GM12878 (cell line): ENCODE measurements around the gene PRDM1. TPM values are rescaled to one million over a fixed set of nuclear protein-coding genes. Genes with fewer than 3 reads are reported as not detected.
A peak's percentile ranks its signal among the peaks of the same experiment; 100 is the strongest.

Experiments used
- ATAC-seq: fragments of 200-7000 bp; cut with Tn5 transposase; 3 replicates; pipeline ENCODE4 v1.9.1; 2020; ENCODE audit warnings: mild to moderate bottlenecking, moderate library complexity
- BruUV-seq: library from RNA; stranded (reverse); fragments of 400-500 nt; replicated peaks from 2 replicates; lab custom pipeline; 2021; lab: Mats Ljungman, UMichigan
- CTCF ChIA-PET: fragments of 300-600 bp; sonication (Branson Sonifier 250); formaldehyde crosslinking; extraction: SDS; loops from one replicate; lab custom pipeline; 2021; ENCODE audit warnings: inconsistent platforms; lab: Yijun Ruan, JAX
- POLR2A ChIA-PET: fragments of 350-600 bp; formaldehyde crosslinking; extraction: SDS; loops from one replicate; lab custom pipeline; 2021; ENCODE audit warnings: inconsistent platforms; lab: Charles Lee
- RAD21 ChIA-PET: fragments of 300-600 bp; sonication (Branson Sonifier 250); formaldehyde crosslinking; loops from one replicate; lab custom pipeline; 2023; ENCODE audit warnings: antibody characterized with exemption; ENCODE audit not compliant: unreplicated experiment; lab: Charles Lee
- SMC1A ChIA-PET: fragments of 300-600 bp; sonication (Branson Sonifier 250); formaldehyde crosslinking; loops from one replicate; lab custom pipeline; 2023; ENCODE audit not compliant: unreplicated experiment, uncharacterized antibody; lab: Charles Lee
- DNase-seq: peaks from one replicate; pipeline ENCODE4 v3.0.0-alpha.2; 2011; ENCODE audit warnings: low read depth, low spot score
- FAIRE-seq: peaks from 3 replicates; lab custom pipeline; 2011; peaks lifted over from hg19 to GRCh38; lab: Jason Lieb, UNC
- H2AFZ ChIP-seq: 2 replicates; pipeline ENCODE4 v1.6.0; 2011; ENCODE audit warnings: low read depth, low read length, control low read depth; ENCODE audit not compliant: control insufficient read depth
- H3K27ac ChIP-seq: 2 replicates; pipeline ENCODE4 v1.5.1; 2011; ENCODE audit warnings: control low read depth; ENCODE audit not compliant: control insufficient read depth, insufficient read depth
- H3K27me3 ChIP-seq, 2 experiments: replicated peaks in 1 of 2; 2 replicates each; pipeline versions ENCODE4 v1.6.0 to v1.6.1; 2011; ENCODE audit warnings: low read length in 1 of 2; ENCODE audit not compliant: control insufficient read depth in 2 of 2, insufficient read depth in 2 of 2
- H3K36me3 ChIP-seq, 2 experiments: 2 replicates each; pipeline ENCODE4 v1.5.1; 2011; ENCODE audit warnings: low read length in 1 of 2; ENCODE audit not compliant: control insufficient read depth in 2 of 2, insufficient read depth in 2 of 2
- H3K4me1 ChIP-seq: 2 replicates; pipeline ENCODE4 v1.6.1; 2011; ENCODE audit warnings: mild to moderate bottlenecking, low read length, moderate library complexity, mixed read lengths; ENCODE audit not compliant: control insufficient read depth, insufficient read depth
- H3K4me2 ChIP-seq: 2 replicates; pipeline ENCODE4 v1.6.0; 2011; ENCODE audit warnings: control low read depth; ENCODE audit not compliant: control insufficient read depth, insufficient read depth
- H3K4me3 ChIP-seq: fragments of 200-600 bp; sonication (generic); 2 replicates; pipeline ENCODE4 v1.5.1; 2016
- H3K79me2 ChIP-seq: 2 replicates; pipeline ENCODE4 v1.6.0; 2011; ENCODE audit warnings: low read length; ENCODE audit not compliant: control insufficient read depth, insufficient read depth
- H3K9ac ChIP-seq: 2 replicates; pipeline ENCODE4 v1.8.0; 2011; ENCODE audit warnings: low read length, control low read depth, mixed read lengths; ENCODE audit not compliant: control insufficient read depth, insufficient read depth
- H3K9me3 ChIP-seq: replicated peaks from 3 replicates; pipeline ENCODE4 v1.5.1; 2011; ENCODE audit warnings: mild to moderate bottlenecking, low read length; ENCODE audit not compliant: control insufficient read depth, insufficient read depth
- H4K20me1 ChIP-seq: 2 replicates; pipeline ENCODE4 v1.6.0; 2011; ENCODE audit not compliant: control insufficient read depth, insufficient read depth
- BMI1 ChIP-seq: fragments of 450-650 bp; IDR thresholded peaks from 2 replicates; pipeline ENCODE4 v1.6.1; 2016; ENCODE audit warnings: mild to moderate bottlenecking, moderate library complexity, borderline replicate concordance
- BRCA1 ChIP-seq: IDR thresholded peaks from 2 replicates; pipeline ENCODE4 v1.6.1; 2011; ENCODE audit warnings: low read depth, low read length, improper control_type of control experiment
- POLR2AphosphoS2 ChIP-seq: IDR thresholded peaks from 2 replicates; pipeline ENCODE4 v1.6.1; 2011; ENCODE audit warnings: low read depth, mild to moderate bottlenecking, low read length, improper control_type of control experiment, moderate library complexity
- SIN3A ChIP-seq: IDR thresholded peaks from 2 replicates; pipeline ENCODE4 v1.6.1; 2012; ENCODE audit warnings: low read depth, low read length, improper control_type of control experiment
- SMAD1 ChIP-seq: fragments of 450-650 bp; IDR thresholded peaks from 2 replicates; pipeline ENCODE4 v1.6.1; 2018; ENCODE audit warnings: mild to moderate bottlenecking, low read depth; ENCODE audit not compliant: partially characterized antibody
- SMAD5 ChIP-seq: IDR thresholded peaks from 2 replicates; pipeline ENCODE4 v1.6.1; 2016; ENCODE audit warnings: antibody characterized with exemption, low read depth
- STAT1 ChIP-seq: fragments of 450-650 bp; conservative IDR thresholded peaks from 2 replicates; pipeline ENCODE4 v1.6.1; 2014; ENCODE audit warnings: antibody characterized with exemption, mild to moderate bottlenecking
- WGBS: methylation state at CpG from one replicate; pipeline ENCODE4 v1.1.6; 2016; ENCODE audit warnings: low lambda C conversion rate; ENCODE audit not compliant: insufficient replicate concordance, insufficient coverage; ENCODE audit errors: missing lambda C conversion rate; 5-methylcytosine and 5-hydroxymethylcytosine counted together
- in situ Hi-C: fragments of 300-500 bp; cut with MboI; formaldehyde crosslinking; loops from 9 replicates; pipeline ENCODE4 v1.14.3; 2018; ENCODE audit warnings: mixed read lengths
- intact Hi-C: fragments of 100-400 bp; cut with micrococcal nuclease; formaldehyde crosslinking; loops from one replicate; pipeline ENCODE4 v1.14.2; 2022; ENCODE audit not compliant: unreplicated experiment
- polyA plus RNA-seq, 11 experiments: library from polyadenylated mRNA; depleted of rRNA in 4 of 11; unstranded in 6 of 11; stranded (reverse) in 5 of 11; fragments of >200 nt; fragmentation: Nextera tagmentation in 4 of 11; fragmentation: Illumina TruSeq in 1 of 11; extraction: Ambion mirVana in 4 of 11; extraction: Trizol in 1 of 11; gene quantifications; 1 replicate in 1 of 11; 2 replicates in 10 of 11; pipeline versions ENCODE4 v1.2.1 to v1.2.3, GENCODE V29; 2011 to 2016; ENCODE audit warnings: inconsistent platforms in 2 of 11, missing spikeins in 2 of 11, low read depth in 1 of 11
- total RNA-seq, 4 experiments: library from RNA; depleted of rRNA in 3 of 4; stranded (reverse); fragments of >200 nt in 3 of 4; fragmentation: Illumina TruSeq in 1 of 4; extraction: Trizol in 1 of 4; gene quantifications; 2 replicates each; pipeline versions ENCODE4 v1.2.1 to v1.2.3, GENCODE V29; 2013 to 2021
- TF ChIP-seq, protein P1 (sequence below): fragments of 450-650 bp; IDR thresholded peaks from 2 replicates; pipeline ENCODE4 v1.6.1; 2016; ENCODE audit warnings: mild to moderate bottlenecking, moderate library complexity, borderline replicate concordance

Gene PRDM1
- total and polyA plus RNA-seq, 10 of the 15 experiments (the other 5 are each of a cell fraction or from before 2014, with no cell fraction given): 1.9 to 15.8 (median 4.1) TPM

DNA sequence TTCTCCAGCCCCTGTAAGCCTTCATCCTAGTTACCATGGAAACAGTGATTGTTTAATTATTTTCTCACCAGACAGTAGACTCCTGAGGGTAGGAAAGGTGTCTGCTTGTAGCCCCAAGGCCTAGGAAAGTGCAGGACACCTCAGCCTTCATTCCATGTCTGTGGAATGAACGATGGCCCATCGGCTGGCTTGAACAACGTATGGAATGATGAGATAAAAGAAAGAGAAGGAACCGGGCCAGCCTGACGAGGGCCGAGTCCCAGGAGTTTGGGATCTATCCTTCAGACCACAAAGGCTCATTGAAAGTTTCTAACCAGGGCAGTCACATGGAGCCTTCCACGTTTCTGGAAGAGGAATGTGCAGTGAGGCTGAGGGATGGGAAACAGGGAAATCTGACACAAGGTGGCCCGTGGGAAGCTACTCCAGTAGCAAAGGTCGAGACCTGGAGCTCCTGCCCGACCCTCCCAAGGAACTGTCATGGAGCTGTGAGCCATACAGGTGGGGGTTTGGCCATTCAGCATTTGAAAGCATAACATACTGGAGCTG lies 46.1 kb downstream of the PRDM1 start:
- H3K27ac ChIP-seq: no peak overlapping the region
- H3K9ac ChIP-seq: no peak overlapping the region
- CTCF ChIA-PET: interaction anchor here (1.2 kb wide), 1 partner anchor 88 kb away, joined by 4 read pairs; no protein-coding TSS in a partner anchor
- in situ Hi-C loops (no loop called here), intact Hi-C loops (no loop called here)
- no peak overlapping the region for H3K4me3 ChIP-seq
- no peak for FAIRE-seq
- DNase-seq: no peak
- no peaks in the 10 kb centered on the region for H3K79me2 ChIP-seq
- BruUV-seq: no TSS peak
- H3K36me3 ChIP-seq: no peaks in the 10 kb centered on the region
- H2AFZ ChIP-seq: no peak overlapping the region
- 53% methylated on average over 10 of the region's 10 CpGs for WGBS
- TF ChIP-seq BMI1 (peak; percentile 46; the same call in 1 of the 2 replicates), SMAD1 (no peak), BRCA1 (no peak)
- peaks cover 11% of the 10 kb centered on the region for H3K4me1 ChIP-seq
- no peaks in the 10 kb centered on the region for H3K9me3 ChIP-seq
- RAD21 ChIA-PET: interaction anchor here (0.9 to 1.2 kb wide), 2 partner anchors 10 to 50 kb away, joined by 3 to 4 read pairs; no protein-coding TSS in a partner anchor
- no peaks in the 10 kb centered on the region for H4K20me1 ChIP-seq
- ATAC-seq: no peak
- POLR2A ChIA-PET: no interaction called here
- H3K4me2 ChIP-seq: no peak overlapping the region
- H3K27me3 ChIP-seq: no peaks in the 10 kb centered on the region
- SMC1A ChIA-PET: interaction anchor here (1.2 to 1.8 kb wide), 2 partner anchors 9 to 91 kb away, joined by 3 to 6 read pairs; no protein-coding TSS in a partner anchor

DNA sequence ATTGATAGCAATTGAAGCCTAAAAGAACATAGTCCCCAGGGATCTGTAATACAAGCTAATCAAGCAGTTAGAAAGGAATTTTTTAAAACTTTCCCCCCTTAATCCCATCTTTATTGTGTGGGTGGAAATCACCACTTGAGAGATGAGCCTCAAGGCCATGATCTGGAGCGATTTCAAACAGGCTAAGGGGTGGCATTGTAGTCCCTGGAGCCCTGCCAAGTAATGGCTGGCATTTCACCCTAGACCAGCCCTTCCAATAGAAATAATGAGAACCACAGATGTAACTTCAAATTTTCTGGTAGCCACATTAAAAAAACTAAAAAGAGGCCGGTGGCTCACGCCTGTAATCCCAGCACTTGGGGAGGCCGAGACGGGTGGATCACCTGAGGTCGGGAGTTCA lies 46.9 kb downstream of the PRDM1 start:
- no TSS peak for BruUV-seq
- TF ChIP-seq, protein P1, sequence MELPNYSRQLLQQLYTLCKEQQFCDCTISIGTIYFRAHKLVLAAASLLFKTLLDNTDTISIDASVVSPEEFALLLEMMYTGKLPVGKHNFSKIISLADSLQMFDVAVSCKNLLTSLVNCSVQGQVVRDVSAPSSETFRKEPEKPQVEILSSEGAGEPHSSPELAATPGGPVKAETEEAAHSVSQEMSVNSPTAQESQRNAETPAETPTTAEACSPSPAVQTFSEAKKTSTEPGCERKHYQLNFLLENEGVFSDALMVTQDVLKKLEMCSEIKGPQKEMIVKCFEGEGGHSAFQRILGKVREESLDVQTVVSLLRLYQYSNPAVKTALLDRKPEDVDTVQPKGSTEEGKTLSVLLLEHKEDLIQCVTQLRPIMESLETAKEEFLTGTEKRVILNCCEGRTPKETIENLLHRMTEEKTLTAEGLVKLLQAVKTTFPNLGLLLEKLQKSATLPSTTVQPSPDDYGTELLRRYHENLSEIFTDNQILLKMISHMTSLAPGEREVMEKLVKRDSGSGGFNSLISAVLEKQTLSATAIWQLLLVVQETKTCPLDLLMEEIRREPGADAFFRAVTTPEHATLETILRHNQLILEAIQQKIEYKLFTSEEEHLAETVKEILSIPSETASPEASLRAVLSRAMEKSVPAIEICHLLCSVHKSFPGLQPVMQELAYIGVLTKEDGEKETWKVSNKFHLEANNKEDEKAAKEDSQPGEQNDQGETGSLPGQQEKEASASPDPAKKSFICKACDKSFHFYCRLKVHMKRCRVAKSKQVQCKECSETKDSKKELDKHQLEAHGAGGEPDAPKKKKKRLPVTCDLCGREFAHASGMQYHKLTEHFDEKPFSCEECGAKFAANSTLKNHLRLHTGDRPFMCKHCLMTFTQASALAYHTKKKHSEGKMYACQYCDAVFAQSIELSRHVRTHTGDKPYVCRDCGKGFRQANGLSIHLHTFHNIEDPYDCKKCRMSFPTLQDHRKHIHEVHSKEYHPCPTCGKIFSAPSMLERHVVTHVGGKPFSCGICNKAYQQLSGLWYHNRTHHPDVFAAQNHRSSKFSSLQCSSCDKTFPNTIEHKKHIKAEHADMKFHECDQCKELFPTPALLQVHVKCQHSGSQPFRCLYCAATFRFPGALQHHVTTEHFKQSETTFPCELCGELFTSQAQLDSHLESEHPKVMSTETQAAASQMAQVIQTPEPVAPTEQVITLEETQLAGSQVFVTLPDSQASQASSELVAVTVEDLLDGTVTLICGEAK: no peak
- no peak for TF ChIP-seq STAT1
- TF ChIP-seq POLR2AphosphoS2: no peak
- no peak for TF ChIP-seq SIN3A
- no peak for TF ChIP-seq SMAD5
- DNase-seq: no peak
- Histone ChIP-seq H3K27me3 (no peaks in the 10 kb centered on the region), H3K9ac (no peak overlapping the region), H3K4me1 (peaks cover 14% of the 10 kb centered on the region), H3K9me3 (no peaks in the 10 kb centered on the region), H3K79me2 (no peaks in the 10 kb centered on the region), H2AFZ (no peak overlapping the region), H3K27ac (no peak overlapping the region), H3K36me3 (no peaks in the 10 kb centered on the region), H3K4me3 (no peak overlapping the region), H3K4me2 (no peak overlapping the region), H4K20me1 (no peaks in the 10 kb centered on the region)
- in situ Hi-C loops (no loop called here), intact Hi-C loops (no loop called here)
- POLR2A ChIA-PET: no interaction called here
- ATAC-seq: no peak
- FAIRE-seq: no peak
- SMC1A ChIA-PET: interaction anchor here (1.2 to 1.8 kb wide), 2 partner anchors 8 to 90 kb away, joined by 3 to 6 read pairs; no protein-coding TSS in a partner anchor
- CTCF ChIA-PET: interaction anchor here (1.2 kb wide), 1 partner anchor 87 kb away, joined by 4 read pairs; no protein-coding TSS in a partner anchor
- WGBS: 68% methylated on average over 6 of the region's 6 CpGs
- RAD21 ChIA-PET: interaction anchor here (0.9 to 1.2 kb wide), 2 partner anchors 9 to 49 kb away, joined by 3 to 4 read pairs; no protein-coding TSS in a partner anchor
